ENCODE results near the gene HYAL1.

HYAL1 gene

GRCh38 chr3:50278123-50278879 lies 25.1 kb downstream of the HYAL1 start:
- POLR2A ChIA-PET: interaction anchor here (1.2 to 1.4 kb wide), 3 partner anchors 14 to 50 kb away, joined by 3 to 5 read pairs (median 4); partner anchors contain the start of genes HYAL3, IFRD2 and NAA80

DNA sequence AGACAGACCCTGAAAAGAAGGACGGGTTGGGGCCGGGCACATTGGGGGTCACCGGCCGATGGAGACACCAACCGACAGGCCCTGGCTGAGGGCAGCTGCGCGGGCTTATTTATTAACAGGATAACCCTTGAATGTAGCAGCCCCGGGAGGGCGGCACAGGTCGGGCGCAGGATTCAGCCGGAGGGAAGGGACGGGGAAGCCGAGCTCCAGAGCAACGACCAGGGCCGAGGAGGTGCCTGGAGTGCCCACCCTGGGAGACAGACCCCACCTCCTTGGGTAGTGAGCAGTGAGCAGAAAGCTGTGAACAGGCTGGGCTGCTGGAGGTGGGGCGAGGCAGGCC lies 26.6 kb downstream of the HYAL1 start:
- Histone ChIP-seq H3K4me3 (ENCODE audit: low read depth, low read length) (no peak overlapping the region), H3K4me1 (ENCODE audit: control insufficient read depth, insufficient read depth, low read length) (no peaks in the 10 kb centered on the region), H3K9me3 (ENCODE audit: control insufficient read depth, insufficient read depth, low read depth, low read length) (no peaks in the 10 kb centered on the region), H3K27ac (ENCODE audit: extremely low read depth, low read depth, low read length) (no peak overlapping the region), H3K36me3 (ENCODE audit: control insufficient read depth in 2 of 2, insufficient read depth in 1 of 2, low read length in 2 of 2) (no peaks in the 10 kb centered on the region)
- ChIA-PET POLR2A (interaction anchor here (1.4 kb wide), 1 partner anchor 16 kb away, joined by 3 read pairs; the partner anchor contains the start of gene IFRD2), CTCF (interaction anchor here (0.6 to 3.9 kb wide), 5 partner anchors 17 to 124 kb away, joined by 3 to 18 read pairs (median 3); no protein-coding TSS in a partner anchor)
- TF ChIP-seq EGR2 (tag by site-specific recombination; IDR thresholded peaks at IDR 0.05; ENCODE audit: low read depth): no peak
- TF ChIP-seq ZNF660 (tag by site-specific recombination; IDR thresholded peaks at IDR 0.05): no peak

More at GRCh38 chr3:50278123-50278879, 25.1 kb downstream of the HYAL1 start:
- CTCF ChIA-PET: interaction anchor here (0.8 to 3.9 kb wide), 5 partner anchors 14 to 86 kb away, joined by 3 to 18 read pairs (median 6); partner anchors contain the start of gene IFRD2
- Histone ChIP-seq H3K36me3 (ENCODE audit: control insufficient read depth in 2 of 2, insufficient read depth in 1 of 2, low read length in 2 of 2) (no peaks in the 10 kb centered on the region), H3K4me1 (ENCODE audit: control insufficient read depth, insufficient read depth, low read length) (no peaks in the 10 kb centered on the region), H3K27ac (ENCODE audit: extremely low read depth, low read depth, low read length) (no peak overlapping the region), H3K4me3 (ENCODE audit: low read depth, low read length) (no peak overlapping the region), H3K9me3 (ENCODE audit: control insufficient read depth, insufficient read depth, low read depth, low read length) (no peaks in the 10 kb centered on the region)
- TF ChIP-seq GLIS2 (tag by site-specific recombination; IDR thresholded peaks at IDR 0.05) (no peak), PRDM10 (tag by site-specific recombination; IDR thresholded peaks at IDR 0.05) (peak; percentile 80), GLIS1 (tag by site-specific recombination; IDR thresholded peaks at IDR 0.05) (peak; percentile 18; the same call in 1 of the 2 replicates)

- Histone ChIP-seq H3K27ac (ENCODE audit: extremely low read depth, low read depth, low read length) (no peak overlapping the region), H3K4me3 (ENCODE audit: low read depth, low read length) (no peak overlapping the region), H3K9me3 (ENCODE audit: control insufficient read depth, insufficient read depth, low read depth, low read length) (no peaks in the 10 kb centered on the region), H3K4me1 (ENCODE audit: control insufficient read depth, insufficient read depth, low read length) (no peaks in the 10 kb centered on the region), H3K36me3 (ENCODE audit: control insufficient read depth in 2 of 2, insufficient read depth in 1 of 2, low read length in 2 of 2) (no peaks in the 10 kb centered on the region)
- peak; percentile 1; the same call in 1 of the 2 replicates for TF ChIP-seq SP2 (tag by site-specific recombination; IDR thresholded peaks at IDR 0.05)
- TF ChIP-seq INSM2 (tag by site-specific recombination; IDR thresholded peaks at IDR 0.05): no peak
- POLR2A ChIA-PET: interaction anchor here (0.6 to 0.8 kb wide), 2 partner anchors 53 to 133 kb away, joined by 3 to 10 read pairs; no protein-coding TSS in a partner anchor
- CTCF ChIA-PET: interaction anchor here (0.6 to 3.9 kb wide), 3 partner anchors 48 to 123 kb away, joined by 3 to 21 read pairs (median 18); partner anchors contain the start of gene HYAL2
Observed at GRCh38 chr3:50275996-50276761, 27.2 kb downstream of the HYAL1 start.
